Stimulated activated naive B cell treated with anti-CD40 and anti-IgM and Interleukin-4, amounts not matched to agents 10 μg/mL and 1 μg/mL and 100 μg/mL, for 72 hours (primary cell): ENCODE results near the gene GPR15LG.
A peak's percentile ranks its signal among the peaks of the same experiment; 100 is the strongest.
"Not testable (repeated sequence)": the region's sequence is repeated elsewhere in the genome, so short reads cannot be mapped to it uniquely, and the experiment has no call there.

Experiments
- ATAC-seq, 2 donors: fragments of 150-1000 bp; cut with Tn5 transposase; replicated peaks; 2 replicates each; pipeline ENCODE4 v1.10.0; 2021; ENCODE audit warnings: moderate library complexity in 1 of 2
- DNase-seq: peaks from one replicate; pipeline ENCODE4 v3.0.0; 2021
- H3K27ac Mint-ChIP-seq: one replicate; pipeline ENCODE4 v1.8.0; 2022; ENCODE audit warnings: mild to moderate bottlenecking, mixed read lengths
- H3K27me3 Mint-ChIP-seq, 2 donors: one replicate each; pipeline ENCODE4 v1.8.0; 2022; ENCODE audit warnings: mixed read lengths in 2 of 2
- H3K36me3 Mint-ChIP-seq, 2 donors: one replicate each; pipeline ENCODE4 v1.8.0; 2022; ENCODE audit warnings: mixed read lengths in 2 of 2, mild to moderate bottlenecking in 1 of 2
- H3K4me1 Mint-ChIP-seq, 2 donors: one replicate each; pipeline ENCODE4 v1.8.0; 2022; ENCODE audit warnings: mixed read lengths in 2 of 2, mild to moderate bottlenecking in 1 of 2
- H3K4me3 Mint-ChIP-seq, 2 donors: one replicate each; pipeline ENCODE4 v1.8.0; 2022; ENCODE audit warnings: mild to moderate bottlenecking in 2 of 2, mixed read lengths in 2 of 2, moderate library complexity in 1 of 2
- H3K9me3 Mint-ChIP-seq, 2 donors: one replicate each; pipeline ENCODE4 v1.8.0; 2022; ENCODE audit warnings: mixed read lengths in 2 of 2, mild to moderate bottlenecking in 1 of 2

The GPR15LG gene

GRCh38 chr10:84173501-84173929 is at the start of gene GPR15LG:
Gene GPR15LG, plus strand, starts transcription at chr10:84173801. Its CDS starts 51 bp downstream, at chr10:84173852.
- peaks cover 25 to 29% of the 10 kb centered on the region in 2 donors for H3K4me1 Mint-ChIP-seq
- H3K9me3 Mint-ChIP-seq, result peaks cover 0 to 2% of the 10 kb centered on the region in 2 donors
- H3K27ac Mint-ChIP-seq, result peak within 1 kb of the TSS; percentile 98
- H3K27me3 Mint-ChIP-seq, result no peaks in the 10 kb centered on the region
- peak within 1 kb of the TSS in 1 of 2 donors; percentile 88 for H3K4me3 Mint-ChIP-seq
- peaks cover 9 to 14% of the 10 kb centered on the region in 2 donors for H3K36me3 Mint-ChIP-seq
- DNase-seq (no peak), ATAC-seq (peak; percentile 6 to 21)

GRCh38 chr10:84125910-84126784 is 47.5 kb upstream of the GPR15LG start:
- H3K27me3 Mint-ChIP-seq, result peaks cover 31 to 47% of the 10 kb centered on the region in 2 donors
- H3K4me3 Mint-ChIP-seq, ATAC-seq, H3K4me1 Mint-ChIP-seq, H3K27ac Mint-ChIP-seq, DNase-seq: not testable (repeated sequence)
- H3K9me3 Mint-ChIP-seq, result peaks cover 14 to 21% of the 10 kb centered on the region in 2 donors
- H3K36me3 Mint-ChIP-seq, result peaks cover 7 to 12% of the 10 kb centered on the region in 2 donors

GRCh38 chr10:84126785-84127167 is 46.8 kb upstream of the GPR15LG start:
- no peak for DNase-seq
- Mint-ChIP-seq H3K4me3 (no peak overlapping the region), H3K4me1 (no peaks in the 10 kb centered on the region), H3K27me3 (peaks cover 36 to 53% of the 10 kb centered on the region in 2 donors), H3K27ac (no peak overlapping the region), H3K36me3 (peaks cover 7 to 12% of the 10 kb centered on the region in 2 donors), H3K9me3 (peaks cover 14 to 21% of the 10 kb centered on the region in 2 donors)
- no peak for ATAC-seq

- Mint-ChIP-seq H3K9me3 (no peaks in the 10 kb centered on the region), H3K36me3 (no peaks in the 10 kb centered on the region), H3K4me1 (peaks cover 3 to 11% of the 10 kb centered on the region in 2 donors), H3K4me3 (no peak overlapping the region), H3K27me3 (peaks cover 26 to 28% of the 10 kb centered on the region in 2 donors), H3K27ac (no peak overlapping the region)
- DNase-seq (no peak), ATAC-seq (no peak)
Measured at GRCh38 chr10:84135836-84136235, 37.8 kb upstream of the GPR15LG start.

- Mint-ChIP-seq H3K4me3 (no peak overlapping the region), H3K27me3 (peaks cover 11 to 13% of the 10 kb centered on the region in 2 donors), H3K4me1 (peaks cover 8 to 20% of the 10 kb centered on the region in 2 donors), H3K9me3 (no peaks in the 10 kb centered on the region), H3K36me3 (peaks cover 6 to 7% of the 10 kb centered on the region in 2 donors), H3K27ac (peak overlapping the region; percentile 21)
- no peak for DNase-seq
- no peak for ATAC-seq
Measured at GRCh38 chr10:84137811-84138210, 35.8 kb upstream of the GPR15LG start.

- DNase-seq (no peak), ATAC-seq (peak in 1 of 2 donors; percentile 3)
- peaks cover 8 to 20% of the 10 kb centered on the region in 2 donors for H3K4me1 Mint-ChIP-seq
- peaks cover 7 to 8% of the 10 kb centered on the region in 2 donors for H3K27me3 Mint-ChIP-seq
- H3K4me3 Mint-ChIP-seq, result peak overlapping the region; percentile 95
- peaks cover 8 to 11% of the 10 kb centered on the region in 2 donors for H3K36me3 Mint-ChIP-seq
- H3K27ac Mint-ChIP-seq, result peak overlapping the region; percentile 98
- H3K9me3 Mint-ChIP-seq, result no peaks in the 10 kb centered on the region
Measured at GRCh38 chr10:84138478-84139125, 35.0 kb upstream of the GPR15LG start.

GRCh38 chr10:84139126-84140035 is 34.2 kb upstream of the GPR15LG start, which contains the start of gene GHITM:
Gene GHITM, plus strand, starts transcription at chr10:84139509. Its CDS starts 1,992 bp downstream, at chr10:84141501.
- Mint-ChIP-seq H3K27ac (peak within 1 kb of the TSS; percentile 98), H3K27me3 (peaks cover 0 to 7% of the 10 kb centered on the region in 2 donors), H3K9me3 (no peaks in the 10 kb centered on the region), H3K36me3 (peaks cover 12 to 14% of the 10 kb centered on the region in 2 donors), H3K4me1 (peaks cover 8 to 20% of the 10 kb centered on the region in 2 donors), H3K4me3 (peak within 1 kb of the TSS; percentile 95)
- ATAC-seq, result peak; percentile 97 to 98
- peak; percentile 98 for DNase-seq

GRCh38 chr10:84140036-84140379 is 33.6 kb upstream of the GPR15LG start:
- Mint-ChIP-seq H3K4me1 (peaks cover 8 to 20% of the 10 kb centered on the region in 2 donors), H3K27me3 (peaks cover 0 to 7% of the 10 kb centered on the region in 2 donors), H3K4me3 (peak overlapping the region; percentile 95), H3K36me3 (peaks cover 12 to 14% of the 10 kb centered on the region in 2 donors), H3K9me3 (no peaks in the 10 kb centered on the region), H3K27ac (peak overlapping the region; percentile 98)
- DNase-seq (no peak), ATAC-seq (peak in 1 of 2 donors; percentile 1)

GRCh38 chr10:84147347-84147746 is 26.3 kb upstream of the GPR15LG start:
- DNase-seq (no peak), ATAC-seq (no peak)
- Mint-ChIP-seq H3K27me3 (no peaks in the 10 kb centered on the region), H3K9me3 (no peaks in the 10 kb centered on the region), H3K36me3 (peaks cover 32 to 41% of the 10 kb centered on the region in 2 donors), H3K27ac (no peak overlapping the region), H3K4me3 (no peak overlapping the region), H3K4me1 (peaks cover 4 to 8% of the 10 kb centered on the region in 2 donors)

- not testable (repeated sequence) for H3K9me3 Mint-ChIP-seq, H3K4me1 Mint-ChIP-seq, H3K27ac Mint-ChIP-seq, H3K27me3 Mint-ChIP-seq, DNase-seq, H3K4me3 Mint-ChIP-seq
- H3K36me3 Mint-ChIP-seq, result peaks cover 30 to 44% of the 10 kb centered on the region in 2 donors
- ATAC-seq, result peak in 1 of 2 donors; percentile 36
Measured at GRCh38 chr10:84148006-84148597, 25.5 kb upstream of the GPR15LG start.

GRCh38 chr10:84149854-84150253 is 23.7 kb upstream of the GPR15LG start:
- H3K27me3 Mint-ChIP-seq, result no peaks in the 10 kb centered on the region
- H3K9me3 Mint-ChIP-seq, result no peaks in the 10 kb centered on the region
- DNase-seq (no peak), ATAC-seq (no peak)
- no peak overlapping the region for H3K4me3 Mint-ChIP-seq
- peaks cover 28 to 42% of the 10 kb centered on the region in 2 donors for H3K36me3 Mint-ChIP-seq
- H3K4me1 Mint-ChIP-seq, result peaks cover 4 to 8% of the 10 kb centered on the region in 2 donors
- H3K27ac Mint-ChIP-seq, result no peak overlapping the region

- no peaks in the 10 kb centered on the region for H3K27me3 Mint-ChIP-seq
- DNase-seq (no peak), ATAC-seq (no peak)
- H3K36me3 Mint-ChIP-seq, result peaks cover 30 to 48% of the 10 kb centered on the region in 2 donors
- H3K4me1 Mint-ChIP-seq, result peaks cover 10 to 17% of the 10 kb centered on the region in 2 donors
- no peaks in the 10 kb centered on the region for H3K9me3 Mint-ChIP-seq
- H3K4me3 Mint-ChIP-seq, result no peak overlapping the region
- H3K27ac Mint-ChIP-seq, result no peak overlapping the region
Measured at GRCh38 chr10:84152769-84153168, 20.8 kb upstream of the GPR15LG start.

GRCh38 chr10:84155521-84155920 is 18.1 kb upstream of the GPR15LG start:
- Mint-ChIP-seq H3K27me3 (no peaks in the 10 kb centered on the region), H3K27ac (peak overlapping the region; percentile 25), H3K9me3 (no peaks in the 10 kb centered on the region), H3K4me1 (peaks cover 11 to 29% of the 10 kb centered on the region in 2 donors), H3K4me3 (no peak overlapping the region), H3K36me3 (peaks cover 20 to 35% of the 10 kb centered on the region in 2 donors)
- no peak for DNase-seq
- ATAC-seq, result no peak
